SH-SY5Y (cell line): ENCODE measurements around the gene VSIG1.

Experiments
- GATA2 ChIP-seq: IDR thresholded peaks from 2 replicates; pipeline ENCODE4 v1.6.1; 2011; ENCODE audit warnings: mild to moderate bottlenecking, low read depth, low read length
- GATA3 ChIP-seq: IDR thresholded peaks from 2 replicates; pipeline ENCODE4 v1.6.1; 2011; ENCODE audit warnings: low read depth, mild to moderate bottlenecking, low read length, moderate library complexity

Gene VSIG1

DNA sequence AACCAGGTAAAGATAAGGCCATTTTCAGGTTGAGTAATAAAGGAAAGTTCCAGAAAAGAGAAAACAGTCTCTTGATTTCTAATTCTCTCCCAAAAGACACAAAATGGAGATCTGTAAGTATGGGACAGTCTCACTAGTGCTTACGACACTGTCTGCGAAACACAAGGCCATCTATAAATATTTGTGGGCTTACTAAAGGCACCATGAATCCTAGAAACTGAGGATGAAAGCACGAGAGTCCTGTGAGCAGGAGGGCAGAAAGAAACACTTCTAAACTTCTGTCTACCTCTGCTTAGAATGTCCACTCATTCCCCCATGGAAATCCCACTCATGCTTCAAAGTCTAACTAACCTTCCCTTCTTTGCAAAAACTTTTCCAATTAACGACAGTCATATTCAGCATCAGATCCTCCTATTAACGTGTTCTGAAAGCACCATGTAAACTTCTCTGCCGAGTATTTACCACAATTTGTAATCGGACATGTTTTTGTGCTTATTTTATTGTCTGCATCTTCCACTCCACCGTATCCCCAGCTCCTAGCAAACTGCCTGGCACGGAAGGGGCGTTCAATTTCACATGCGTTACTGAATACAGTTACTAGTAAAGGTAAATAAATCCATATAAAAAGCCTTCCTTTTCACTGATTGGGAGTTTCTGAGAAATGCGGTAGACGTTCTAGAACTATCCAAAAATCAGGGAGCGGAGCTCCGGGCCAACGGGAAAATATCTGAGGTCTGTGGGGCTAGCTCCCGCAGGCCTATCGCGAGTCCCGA lies 45.8 kb downstream of the VSIG1 start:
- no peak for TF ChIP-seq GATA3
- TF ChIP-seq GATA2: no peak

DNA sequence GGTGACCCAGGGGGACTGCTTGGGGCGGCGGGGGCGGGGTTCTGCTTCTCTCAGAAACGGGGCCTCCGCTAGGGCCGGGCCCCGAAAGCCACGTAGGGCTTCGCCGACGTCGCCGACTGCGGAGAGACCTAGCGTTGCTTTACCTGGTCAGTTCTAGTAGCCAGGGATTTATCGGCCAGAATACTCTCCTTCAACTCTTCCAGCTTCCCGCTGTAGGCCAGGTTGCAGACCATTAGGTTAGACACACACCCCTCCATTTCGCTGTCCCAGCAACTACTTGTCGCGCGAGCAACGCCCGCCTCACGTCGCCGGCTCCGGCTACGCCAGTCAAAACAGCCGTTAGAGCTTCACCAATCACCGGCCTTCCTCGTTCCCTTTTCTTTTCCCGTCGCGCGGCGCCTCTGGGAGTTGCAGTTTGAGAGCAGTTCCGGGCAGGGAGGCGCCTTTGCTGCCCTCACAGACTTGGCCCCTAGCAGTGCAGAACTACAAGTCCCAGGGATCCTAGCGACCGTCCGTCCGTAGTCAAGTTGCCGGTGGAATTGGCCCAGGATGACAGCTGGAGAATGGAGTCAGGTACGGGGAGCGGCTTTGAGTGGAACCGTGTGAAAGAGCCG lies 46.5 kb downstream of the VSIG1 start, which contains the start of the genes ATG4A and PSMD10:
TSS of gene ATG4A (plus strand) at position 515 of the 614 bp plus-strand sequence. CDS start at position 564, 49 bp downstream.
TSS of gene PSMD10 (minus strand) at position 279 of the 614 bp plus-strand sequence. CDS start at position 257, 22 bp downstream.
- TF ChIP-seq GATA2 (no peak), GATA3 (no peak)

DNA sequence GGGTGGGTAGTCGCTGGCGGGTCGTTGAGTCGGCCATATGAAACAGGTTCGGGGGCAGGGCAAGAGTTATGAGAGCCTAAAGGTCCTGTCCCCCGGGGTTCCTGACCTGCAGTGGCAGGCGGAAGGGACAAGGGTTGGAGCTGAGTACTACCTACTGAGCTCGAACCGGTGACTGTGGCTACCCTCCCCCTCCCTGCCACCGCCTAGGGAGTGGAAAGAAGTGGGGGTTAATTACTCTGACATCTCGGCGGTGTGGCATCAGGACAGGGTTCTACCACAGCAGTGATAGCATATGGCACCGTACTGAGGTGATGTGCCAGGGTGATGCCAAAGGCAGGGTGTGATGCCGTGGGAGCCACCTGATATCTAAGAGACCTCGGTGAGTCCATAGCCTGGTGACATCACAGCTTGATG lies 47.0 kb downstream of the VSIG1 start:
- no peak for TF ChIP-seq GATA2
- TF ChIP-seq GATA3: no peak

DNA sequence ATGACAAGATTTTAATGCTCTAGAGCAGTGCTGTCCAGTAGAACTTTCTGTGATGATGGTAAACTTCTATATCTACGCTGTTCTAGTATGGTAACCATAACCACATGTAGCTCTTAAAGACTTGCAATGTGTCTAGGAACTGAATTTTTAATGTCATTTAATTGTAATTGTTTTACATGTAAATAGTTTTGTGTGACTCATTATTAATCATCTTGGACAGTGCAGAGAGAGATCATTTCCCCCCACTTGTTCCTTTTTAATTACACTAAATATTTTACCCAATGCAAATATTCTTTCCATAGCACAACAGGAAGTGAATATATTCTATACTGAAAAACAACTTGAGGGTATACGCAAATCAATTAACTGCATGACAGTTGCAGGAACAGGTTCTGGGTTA lies 52.5 kb downstream of the VSIG1 start:
- TF ChIP-seq GATA3: no peak
- no peak for TF ChIP-seq GATA2

DNA sequence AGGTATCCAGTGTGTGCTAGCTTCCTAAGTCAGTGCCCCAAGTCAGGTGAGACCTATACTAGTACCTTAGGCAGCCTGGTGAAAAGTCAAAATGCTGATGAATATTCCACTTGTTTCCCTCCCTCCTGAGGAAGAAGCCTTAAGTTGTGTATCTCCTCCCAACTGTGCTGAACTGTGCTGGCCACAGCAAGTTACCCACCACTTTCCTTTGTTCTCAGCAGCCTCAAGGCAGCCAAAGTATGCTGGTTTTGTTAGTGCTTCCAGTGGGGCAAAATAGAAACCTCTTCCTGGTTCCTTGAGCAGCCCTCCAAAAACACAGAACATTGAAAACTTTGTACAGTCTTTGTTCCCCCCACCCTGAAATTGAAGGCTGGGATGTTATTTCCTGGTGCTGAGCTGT lies 60.6 kb downstream of the VSIG1 start:
- TF ChIP-seq GATA2 (no peak), GATA3 (no peak)

DNA sequence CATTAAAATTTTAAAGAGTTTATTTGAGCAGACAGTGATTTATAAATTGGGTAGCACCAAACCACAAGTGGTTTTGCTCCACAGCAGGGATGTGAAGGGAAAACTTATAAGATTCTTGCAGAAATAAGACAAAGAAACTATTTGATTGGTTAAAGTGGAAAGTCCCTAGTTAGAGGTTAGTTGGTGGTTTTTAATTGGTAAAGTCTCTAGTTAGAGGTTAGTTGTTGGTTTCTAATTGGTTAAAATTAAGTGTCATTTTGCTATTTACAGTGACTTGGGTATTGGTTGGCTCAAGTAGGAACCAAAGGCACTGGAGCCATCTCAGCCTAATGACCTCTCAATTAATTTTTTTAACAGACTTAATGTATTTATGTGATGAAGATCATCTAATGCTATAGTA lies 69.7 kb downstream of the VSIG1 start:
- TF ChIP-seq GATA3: no peak
- no peak for TF ChIP-seq GATA2

DNA sequence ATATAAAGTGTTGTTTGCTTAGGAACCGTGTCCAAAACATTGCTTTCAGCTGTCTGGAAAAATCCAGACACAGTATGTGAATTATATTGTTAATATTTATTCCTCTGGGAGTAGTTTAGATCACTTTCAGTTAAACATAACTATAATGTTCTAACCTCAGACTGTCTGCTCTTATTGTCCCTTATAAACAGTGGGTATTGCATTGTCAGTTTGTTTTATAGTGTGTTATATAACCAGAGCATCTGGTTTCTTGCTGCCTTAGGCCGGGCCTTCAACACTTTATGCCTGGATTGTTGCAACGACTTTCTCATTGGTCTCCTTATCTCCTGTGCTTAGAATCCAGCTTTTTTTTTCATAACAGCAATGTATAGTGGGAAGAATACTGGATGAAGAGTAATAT lies 73.1 kb downstream of the VSIG1 start:
- no peak for TF ChIP-seq GATA2
- TF ChIP-seq GATA3: no peak

DNA sequence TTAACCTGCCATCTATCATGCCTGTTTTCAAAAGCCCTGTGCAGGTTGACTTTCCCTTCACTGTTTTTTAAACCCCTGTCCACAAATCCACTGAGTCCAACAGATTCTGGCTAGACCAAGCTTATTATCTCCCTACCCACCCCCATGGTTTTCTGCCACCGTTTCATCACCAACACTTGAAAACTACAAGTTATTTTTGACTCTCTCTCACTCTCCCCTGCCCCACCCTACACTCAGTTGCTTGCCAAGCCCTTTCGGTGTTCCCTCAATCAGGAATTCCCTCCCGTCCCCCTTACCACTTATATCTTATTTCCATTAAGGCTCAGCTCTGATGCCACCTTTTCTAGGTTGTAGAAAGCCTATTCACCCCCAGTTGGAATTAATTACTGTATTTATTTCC lies 76.4 kb downstream of the VSIG1 start:
- TF ChIP-seq GATA3 (no peak), GATA2 (no peak)

DNA sequence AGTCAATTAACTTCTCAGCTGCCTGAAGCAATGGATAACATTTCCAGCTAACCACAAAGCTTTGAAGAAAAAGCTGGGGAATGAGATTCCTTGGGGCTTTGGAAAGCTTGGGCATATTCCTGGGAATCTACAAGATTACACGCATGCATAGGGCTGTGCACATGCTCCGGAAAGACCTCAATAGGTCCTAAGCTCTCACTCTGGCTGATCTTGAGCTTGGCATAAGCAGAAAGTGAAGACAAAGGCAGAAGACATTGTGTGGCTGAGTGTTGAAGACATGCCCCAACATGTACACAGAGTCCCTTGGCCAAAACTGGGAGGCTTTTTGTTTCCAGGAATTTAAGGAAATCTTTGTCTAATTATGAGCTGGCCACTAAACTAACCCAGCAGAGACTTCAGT lies 77.9 kb downstream of the VSIG1 start:
- TF ChIP-seq GATA3 (no peak), GATA2 (no peak)

DNA sequence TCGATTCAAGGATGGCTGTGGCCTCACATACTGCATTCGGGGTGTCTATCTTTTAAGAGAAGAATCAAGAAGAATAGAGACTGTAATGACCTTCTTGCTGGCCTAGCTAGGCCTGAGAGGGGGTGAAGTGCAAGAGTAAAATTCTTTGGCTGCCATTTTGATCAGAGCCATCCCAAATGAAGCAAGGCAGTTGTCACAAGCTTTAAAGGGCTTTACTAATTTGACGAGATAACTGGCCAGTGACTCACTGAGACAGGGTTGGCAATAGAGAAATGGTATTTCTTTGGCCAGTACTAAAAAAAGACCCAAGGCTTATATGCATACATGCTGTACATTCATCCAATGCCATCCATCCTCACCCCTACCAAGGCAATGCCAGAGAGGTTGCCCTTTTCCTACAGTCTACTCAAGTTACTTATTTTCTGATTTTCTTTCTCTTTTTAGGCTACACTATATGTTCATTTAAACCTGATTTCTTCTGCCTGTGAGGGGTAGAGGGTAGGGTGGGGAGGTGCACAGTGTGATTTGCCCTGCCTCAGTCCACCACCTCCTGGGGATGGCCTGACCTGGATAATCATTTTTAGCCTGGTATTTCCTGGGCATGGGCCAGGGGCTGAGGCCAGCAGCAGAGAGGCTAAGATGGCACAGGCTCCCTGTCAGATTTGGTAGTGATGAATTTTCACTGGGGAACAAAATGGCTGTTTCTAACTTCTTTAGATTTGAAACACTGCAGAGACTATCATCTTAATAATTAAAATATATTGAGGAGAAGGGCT lies 78.9 kb downstream of the VSIG1 start:
- TF ChIP-seq GATA2 (no peak), GATA3 (no peak)

DNA sequence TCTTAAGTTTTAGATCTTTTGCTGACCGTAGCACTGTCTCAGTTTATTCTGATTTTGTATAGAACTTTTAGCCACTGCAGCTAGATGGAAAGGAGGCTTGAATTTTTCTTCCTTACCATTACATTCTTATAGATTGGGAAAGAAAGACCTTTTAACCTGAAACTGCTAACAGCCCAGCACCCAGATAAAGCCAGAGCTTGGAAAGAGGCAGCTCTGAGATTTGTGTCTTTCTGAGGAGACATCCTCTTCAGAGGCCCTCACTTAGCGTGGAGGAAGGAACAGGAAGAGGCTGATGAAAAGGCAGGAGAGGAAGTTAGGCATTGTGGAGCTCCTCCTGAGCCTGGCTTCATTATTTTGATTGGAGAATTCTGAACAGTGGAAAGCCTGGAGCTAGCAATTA lies 81.8 kb downstream of the VSIG1 start:
- no peak for TF ChIP-seq GATA2
- no peak for TF ChIP-seq GATA3

DNA sequence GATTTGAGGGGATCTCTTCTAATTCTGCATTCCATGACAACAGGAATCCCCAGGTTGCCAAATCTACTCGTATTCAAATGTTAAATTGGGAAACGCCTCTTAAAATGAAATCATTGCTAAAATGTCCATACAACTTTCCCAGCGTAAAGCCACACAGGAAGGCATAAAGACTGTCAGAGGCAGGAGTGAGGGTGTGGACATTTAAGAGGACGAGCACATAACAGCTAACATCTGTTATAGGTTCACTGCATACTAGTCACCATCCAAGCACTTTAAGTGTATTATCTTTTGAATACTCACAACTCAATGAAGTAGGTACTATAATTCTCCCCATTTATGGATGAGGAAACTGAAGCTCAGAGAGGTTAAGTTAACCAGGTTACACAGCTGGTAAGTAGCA lies 82.3 kb downstream of the VSIG1 start:
- TF ChIP-seq GATA2 (no peak), GATA3 (no peak)
